Neural progenitor cell (in vitro differentiated cells): Measurements from ENCODE around the gene RPS27L. TPM values are rescaled to one million over a fixed set of nuclear protein-coding genes. Genes with fewer than 3 reads are reported as not detected.

Experiments
- DNase-seq: peaks from one replicate; pipeline ENCODE4 v3.0.0-alpha.2; 2016; ENCODE audit warnings: low spot score
- H2AFZ ChIP-seq: fragments of 200-600 bp; sonication (generic); replicated peaks from 2 replicates; pipeline ENCODE4 v1.6.1; 2016; ENCODE audit warnings: antibody characterized with exemption
- H3F3A ChIP-seq: fragments of 200-600 bp; sonication (generic); 2 replicates; pipeline ENCODE4 v1.6.1; 2016; ENCODE audit warnings: antibody characterized with exemption, low read depth
- H3K27ac ChIP-seq: fragments of 200-600 bp; sonication (generic); 2 replicates; pipeline ENCODE4 v1.5.1; 2016; ENCODE audit warnings: mild to moderate bottlenecking
- H3K27me3 ChIP-seq: fragments of 200-600 bp; sonication (generic); 2 replicates; pipeline ENCODE4 v1.6.1; 2016; ENCODE audit warnings: mild to moderate bottlenecking, moderate library complexity
- H3K36me3 ChIP-seq: fragments of 200-600 bp; sonication (generic); 2 replicates; pipeline ENCODE4 v1.5.1; 2016
- H3K4me1 ChIP-seq: fragments of 200-600 bp; sonication (generic); 2 replicates; pipeline ENCODE4 v1.6.1; 2016; ENCODE audit warnings: mixed run types
- H3K4me2 ChIP-seq: fragments of 200-600 bp; sonication (generic); 2 replicates; pipeline ENCODE4 v1.6.1; 2016
- H3K4me3 ChIP-seq: fragments of 200-600 bp; sonication (generic); 2 replicates; pipeline ENCODE4 v1.5.1; 2016
- H3K79me2 ChIP-seq: fragments of 200-600 bp; sonication (generic); 2 replicates; pipeline ENCODE4 v1.6.1; 2016; ENCODE audit warnings: low read depth
- H3K9ac ChIP-seq: fragments of 200-600 bp; sonication (generic); 2 replicates; pipeline ENCODE4 v1.6.1; 2016
- H3K9me3 ChIP-seq: fragments of 200-600 bp; sonication (generic); 2 replicates; pipeline ENCODE4 v1.5.1; 2016; ENCODE audit warnings: low read depth
- H4K20me1 ChIP-seq: fragments of 200-600 bp; sonication (generic); 2 replicates; pipeline ENCODE4 v1.6.1; 2016; ENCODE audit warnings: low read depth
- H3K27ac Mint-ChIP-seq: 3 replicates; pipeline ENCODE4 v1.8.0; 2021; ENCODE audit warnings: mixed read lengths
- H3K27me3 Mint-ChIP-seq: 2 replicates; pipeline ENCODE4 v1.8.0; 2022; ENCODE audit warnings: low read depth, mild to moderate bottlenecking, inconsistent platforms, moderate library complexity, mixed read lengths; ENCODE audit not compliant: insufficient read depth
- H3K36me3 Mint-ChIP-seq: 3 replicates; pipeline ENCODE4 v1.8.0; 2021; ENCODE audit warnings: mixed read lengths
- H3K4me1 Mint-ChIP-seq: 3 replicates; pipeline ENCODE4 v1.8.0; 2021; ENCODE audit warnings: mixed read lengths
- H3K4me3 Mint-ChIP-seq: 3 replicates; pipeline ENCODE4 v1.8.0; 2021; ENCODE audit warnings: mild to moderate bottlenecking, moderate library complexity, mixed read lengths
- H3K9me3 Mint-ChIP-seq: 3 replicates; pipeline ENCODE4 v1.8.0; 2020; ENCODE audit warnings: mixed read lengths
- CTCF ChIP-seq: fragments of 200-600 bp; sonication (generic); IDR thresholded peaks from 2 replicates; pipeline ENCODE4 v1.5.1; 2017; ENCODE audit warnings: antibody characterized with exemption, mild to moderate bottlenecking
- EZH2 ChIP-seq: fragments of 200-600 bp; sonication (generic); IDR thresholded peaks from 2 replicates; pipeline ENCODE4 v1.6.1; 2017; ENCODE audit warnings: antibody characterized with exemption, mild to moderate bottlenecking, moderate library complexity
- EZH2phosphoT487 ChIP-seq: fragments of 200-600 bp; sonication (generic); IDR thresholded peaks from 2 replicates; pipeline ENCODE4 v1.6.1; 2017; ENCODE audit warnings: antibody characterized with exemption
- total RNA-seq: library from RNA; depleted of rRNA; stranded (reverse); fragments of >200 nt; gene quantifications from 2 replicates; pipeline ENCODE4 v1.2.3, GENCODE V29; 2015; ENCODE audit warnings: low replicate concordance

RPS27L gene
- total RNA-seq, result 57.8 and 111 TPM in 2 replicates

DNA sequence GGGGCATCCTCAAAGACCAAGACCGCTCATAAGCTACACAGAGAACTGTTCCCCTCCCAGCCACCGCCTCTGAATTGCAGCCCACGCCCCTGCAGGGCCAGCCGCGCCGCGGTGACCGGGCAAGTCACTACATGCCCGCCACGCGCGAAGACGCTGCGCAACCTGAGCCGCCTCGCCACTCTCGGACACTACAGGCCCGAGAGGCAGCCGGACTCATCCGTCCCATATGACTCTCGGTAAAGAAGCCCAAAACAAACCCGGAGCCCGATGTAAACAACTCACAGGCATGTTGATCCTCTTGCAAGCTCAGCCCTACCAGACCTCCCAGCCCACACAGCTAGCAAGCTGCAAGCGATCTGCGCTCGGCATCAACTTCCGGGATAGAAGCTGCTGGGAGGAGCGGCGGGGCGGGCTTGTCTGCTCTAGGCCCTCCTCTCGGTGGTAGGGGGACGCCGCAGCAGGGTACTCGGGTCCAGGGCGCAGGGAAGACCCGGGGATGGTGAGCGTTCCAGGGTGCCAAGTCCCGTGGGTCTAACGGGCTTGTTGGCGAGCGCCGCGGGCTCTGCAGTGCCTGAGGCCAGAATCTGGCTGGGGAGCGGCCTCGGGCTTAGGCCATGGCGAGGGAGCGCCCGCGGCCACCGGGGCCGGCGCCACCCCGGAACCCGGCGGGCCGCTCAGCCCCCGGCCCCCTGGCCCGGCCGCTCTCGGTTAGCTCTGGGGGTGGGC, at the start of gene RPS27L:
Gene RPS27L (minus strand): TSS at position 360 of the 726 bp plus-strand sequence. CDS start 72 bp downstream, at position 288.
- H3K27me3 ChIP-seq, result no peaks in the 10 kb centered on the region
- peaks cover 6% of the 10 kb centered on the region for H3K4me1 ChIP-seq
- H3K79me2 ChIP-seq, result peaks cover 32% of the 10 kb centered on the region
- no peaks in the 10 kb centered on the region for H3K9me3 ChIP-seq
- H3K36me3 ChIP-seq, result peaks cover 13% of the 10 kb centered on the region
- peak within 1 kb of the TSS; percentile 99 for H3K27ac Mint-ChIP-seq
- H3K4me1 Mint-ChIP-seq, result peaks cover 19% of the 10 kb centered on the region
- peak; percentile 96 for DNase-seq
- no peaks in the 10 kb centered on the region for H3K9me3 Mint-ChIP-seq
- H3K27ac ChIP-seq, result peak within 1 kb of the TSS; percentile 90
- H3F3A ChIP-seq, result peaks cover 35% of the 10 kb centered on the region
- H3K4me3 Mint-ChIP-seq, result peak within 1 kb of the TSS; percentile 99
- peaks cover 5% of the 10 kb centered on the region for H3K36me3 Mint-ChIP-seq
- TF ChIP-seq CTCF (no peak), EZH2 (no peak), EZH2phosphoT487 (no peak)
- peak within 1 kb of the TSS; percentile 57 for H3K9ac ChIP-seq
- H3K4me2 ChIP-seq, result peak within 1 kb of the TSS; percentile 92
- peak within 1 kb of the TSS; percentile 86 for H3K4me3 ChIP-seq
- no peaks in the 10 kb centered on the region for H3K27me3 Mint-ChIP-seq
- H4K20me1 ChIP-seq, result no peaks in the 10 kb centered on the region
- peak within 1 kb of the TSS; percentile 81 for H2AFZ ChIP-seq

DNA sequence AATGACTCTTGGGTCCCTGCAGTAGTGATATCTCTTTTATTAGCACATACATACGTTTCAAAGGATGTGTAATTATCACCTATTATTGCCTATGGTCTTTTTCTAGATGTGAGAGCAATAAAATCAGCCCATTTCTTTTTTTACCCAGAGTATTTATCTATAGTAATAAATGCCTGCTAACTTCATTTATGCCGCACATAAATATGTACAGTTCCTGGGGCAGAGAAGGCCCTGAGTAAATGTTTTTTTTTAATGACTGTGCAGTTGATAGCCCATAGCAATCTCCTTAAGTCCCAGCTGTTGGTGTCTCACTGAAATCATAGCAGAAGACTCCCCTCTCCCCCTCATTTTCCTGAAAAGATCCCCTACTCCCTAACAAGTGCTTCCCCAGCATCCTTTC, 48.8 kb upstream of the RPS27L start:
- Histone ChIP-seq H4K20me1 (peaks cover 19% of the 10 kb centered on the region), H3K36me3 (no peaks in the 10 kb centered on the region), H3F3A (peaks cover 15% of the 10 kb centered on the region), H3K4me2 (no peak overlapping the region), H3K27me3 (no peaks in the 10 kb centered on the region), H3K27ac (no peak overlapping the region), H3K4me1 (peaks cover 23% of the 10 kb centered on the region), H3K4me3 (no peak overlapping the region), H2AFZ (no peak overlapping the region), H3K79me2 (peaks cover 94% of the 10 kb centered on the region), H3K9me3 (no peaks in the 10 kb centered on the region), H3K9ac (no peak overlapping the region)
- no peak for DNase-seq
- H3K9me3 Mint-ChIP-seq, result peaks cover 5% of the 10 kb centered on the region
- H3K4me1 Mint-ChIP-seq, result peaks cover 20% of the 10 kb centered on the region
- TF ChIP-seq CTCF (no peak), EZH2phosphoT487 (no peak), EZH2 (no peak)
- no peak overlapping the region for H3K27ac Mint-ChIP-seq
- H3K27me3 Mint-ChIP-seq, result peaks cover 5% of the 10 kb centered on the region
- no peak overlapping the region for H3K4me3 Mint-ChIP-seq
- peaks cover 22% of the 10 kb centered on the region for H3K36me3 Mint-ChIP-seq

- peaks cover 6% of the 10 kb centered on the region for H3K4me1 ChIP-seq
- no peak overlapping the region for H2AFZ ChIP-seq
- no peaks in the 10 kb centered on the region for H3F3A ChIP-seq
- H4K20me1 ChIP-seq, result peaks cover 19% of the 10 kb centered on the region
- no peak overlapping the region for H3K27ac Mint-ChIP-seq
- no peak for TF ChIP-seq EZH2
- no peak for TF ChIP-seq EZH2phosphoT487
- no peak for TF ChIP-seq CTCF
- H3K36me3 Mint-ChIP-seq, result peaks cover 28% of the 10 kb centered on the region
- no peak overlapping the region for H3K27ac ChIP-seq
- DNase-seq, result no peak
- no peaks in the 10 kb centered on the region for H3K36me3 ChIP-seq
- no peaks in the 10 kb centered on the region for H3K27me3 ChIP-seq
- no peak overlapping the region for H3K9ac ChIP-seq
- H3K4me3 Mint-ChIP-seq, result no peak overlapping the region
- H3K27me3 Mint-ChIP-seq, result peaks cover 2% of the 10 kb centered on the region
- H3K4me2 ChIP-seq, result no peak overlapping the region
- H3K9me3 ChIP-seq, result no peaks in the 10 kb centered on the region
- no peak overlapping the region for H3K4me3 ChIP-seq
- peaks cover 4% of the 10 kb centered on the region for H3K4me1 Mint-ChIP-seq
- H3K9me3 Mint-ChIP-seq, result peaks cover 6% of the 10 kb centered on the region
- H3K79me2 ChIP-seq, result peaks cover 95% of the 10 kb centered on the region
Observed at GRCh38 chr15:63203451-63204090, 46.3 kb upstream of the RPS27L start.
